Omental fat pad (tissue), 4 donors: ENCODE results near the gene EPHA8. TPM values are rescaled to one million over a fixed set of nuclear protein-coding genes. Genes with fewer than 3 reads are reported as not detected.

Source experiments
- ATAC-seq: fragments of 150-250 bp; one replicate; pipeline ENCODE4 v1.9.1; 2016; ENCODE audit warnings: mild to moderate bottlenecking, moderate library complexity; ENCODE audit not compliant: low FRiP score
- DNase-seq: peaks from one replicate; pipeline ENCODE4 v3.0.0-alpha.2; 2019; ENCODE audit warnings: low spot score
- CTCF ChIP-seq, 3 donors: fragments of 450-650 bp; IDR thresholded peaks; one replicate each; pipeline ENCODE4 v1.5.1; 2016 to 2017; ENCODE audit warnings: antibody characterized with exemption in 3 of 3, mild to moderate bottlenecking in 3 of 3, moderate library complexity in 2 of 3
- total RNA-seq, 4 donors: library from RNA; depleted of rRNA; stranded (reverse); fragments of >200 nt; gene quantifications; one replicate each; pipeline ENCODE4 v1.1.0, GENCODE V29; 2016

Gene EPHA8
- total RNA-seq, 4 donors from 2014 or later, result not detected

GRCh38 chr1:22563671-22564602, 648 bp downstream of the EPHA8 start:
- DNase-seq (no peak), ATAC-seq (peak; percentile 6)
- TF ChIP-seq CTCF (IDR thresholded peaks at IDR 0.05), result no peak

DNA sequence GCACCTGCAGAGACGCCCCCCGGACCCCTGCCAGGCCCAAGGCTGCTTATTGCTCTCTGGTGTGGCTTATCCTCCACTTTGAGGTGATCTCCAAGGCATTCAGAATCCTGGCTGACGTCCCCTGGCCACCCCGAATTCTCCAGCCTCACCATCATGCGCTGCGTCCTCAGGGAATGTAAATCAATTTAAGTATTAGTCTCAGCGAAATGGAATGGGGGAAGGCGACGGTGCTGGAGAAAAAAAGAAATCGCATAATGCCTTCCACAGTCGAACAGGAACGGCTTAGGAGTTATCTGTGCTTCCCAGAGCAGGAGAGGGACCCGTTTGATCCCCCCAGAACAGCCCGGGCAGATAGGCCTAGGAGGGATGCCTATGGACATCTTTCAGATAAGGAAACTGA, 2.9 kb downstream of the EPHA8 start:
- DNase-seq (no peak), ATAC-seq (no peak)
- no peak for TF ChIP-seq CTCF (IDR thresholded peaks at IDR 0.05)

GRCh38 chr1:22567197-22567596, 3.9 kb downstream of the EPHA8 start:
- ATAC-seq (no peak), DNase-seq (no peak)
- no peak for TF ChIP-seq CTCF (IDR thresholded peaks at IDR 0.05)

DNA sequence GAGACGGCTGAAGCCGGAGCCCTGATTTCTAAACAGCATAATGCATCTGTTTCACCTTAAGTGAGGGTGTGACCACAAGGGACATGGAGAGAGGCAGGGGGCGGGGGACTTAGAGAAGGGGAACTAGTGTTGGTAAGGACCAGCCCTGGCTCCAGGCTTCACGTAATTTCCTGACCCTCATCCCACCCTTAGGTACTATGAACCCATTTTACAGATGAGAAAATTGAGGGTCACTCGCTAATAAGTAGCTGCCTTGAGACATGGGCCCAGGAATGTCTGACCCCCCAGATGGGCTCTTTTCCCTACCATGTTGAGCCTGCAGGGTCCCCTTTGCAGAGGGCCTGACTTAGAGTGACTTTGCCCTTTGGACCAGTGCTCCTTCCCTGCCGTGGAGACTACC, 4.7 kb downstream of the EPHA8 start:
- ATAC-seq (no peak), DNase-seq (no peak)
- TF ChIP-seq CTCF (IDR thresholded peaks at IDR 0.05), result no peak

DNA sequence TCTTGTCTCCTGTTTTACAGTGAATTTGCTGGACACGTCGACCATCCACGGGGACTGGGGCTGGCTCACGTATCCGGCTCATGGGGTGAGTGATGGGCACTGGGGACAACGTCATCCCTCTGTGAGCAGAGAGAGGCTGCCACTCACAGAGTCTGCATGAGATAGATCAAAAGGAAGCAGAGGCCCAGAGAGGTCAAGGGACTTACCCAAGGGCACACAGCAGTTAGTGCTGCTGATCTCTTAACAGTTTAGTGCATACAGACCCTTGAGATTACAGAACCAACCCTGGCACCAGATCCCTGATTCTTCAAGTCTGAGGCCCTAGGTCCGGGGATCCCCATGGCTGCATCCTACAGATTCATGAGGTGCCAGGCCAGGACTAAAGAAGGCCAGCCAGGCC, 6.0 kb downstream of the EPHA8 start:
- no peak for TF ChIP-seq CTCF (IDR thresholded peaks at IDR 0.05)

GRCh38 chr1:22570140-22570909, 7.0 kb downstream of the EPHA8 start:
- ATAC-seq (no peak), DNase-seq (no peak)
- TF ChIP-seq CTCF (IDR thresholded peaks at IDR 0.05), result no peak

More for the DNA sequence above, 6.0 kb downstream of the EPHA8 start:
- ATAC-seq (no peak), DNase-seq (no peak)
